K562 (cell line): ENCODE results near the gene HSPB2. TPM values are rescaled to one million over a fixed set of nuclear protein-coding genes. Genes with fewer than 3 reads are reported as not detected.

ENCODE experiments used
- ELF1 ChIP-seq: fragments of 200-800 bp; sonication (Bioruptor generic); IDR thresholded peaks from 2 replicates; pipeline ENCODE4 v1.6.1; 2016; ENCODE audit warnings: missing genetic modification characterization, missing compliant biosample characterization
- polyA plus RNA-seq, 8 experiments: library from polyadenylated mRNA; depleted of rRNA in 4 of 8; stranded (reverse) in 5 of 8; unstranded in 3 of 8; fragments of >200 nt; fragmentation: Nextera tagmentation in 2 of 8; fragmentation: Illumina TruSeq in 1 of 8; extraction: Ambion mirVana in 2 of 8; extraction: Trizol in 1 of 8; gene quantifications; 2 replicates each; pipeline versions ENCODE4 v1.2.1 to v1.2.3, GENCODE V29; 2011 to 2014; ENCODE audit warnings: inconsistent platforms in 1 of 8, missing spikeins in 1 of 8
- total RNA-seq, 7 experiments: library from RNA; depleted of rRNA in 6 of 7; stranded (reverse); fragments of >200 nt in 6 of 7; fragmentation: Illumina TruSeq in 2 of 7; extraction: Trizol in 2 of 7; gene quantifications; 2 replicates each; pipeline versions ENCODE4 v1.2.1 to v1.2.3, GENCODE V29; 2011 to 2021; ENCODE audit warnings: low replicate concordance in 1 of 7
- TF ChIP-seq, protein P1 (sequence below): fragments of 450-650 bp; IDR thresholded peaks from 2 replicates; pipeline ENCODE4 v1.6.1; 2016; ENCODE audit warnings: mild to moderate bottlenecking, moderate library complexity

Gene HSPB2
- total and polyA plus RNA-seq, 9 of the 15 experiments (the other 6 are each of a cell fraction or from before 2014, with no cell fraction given), result 0.06 to 0.35 (median 0.11) TPM; not detected in 5

DNA sequence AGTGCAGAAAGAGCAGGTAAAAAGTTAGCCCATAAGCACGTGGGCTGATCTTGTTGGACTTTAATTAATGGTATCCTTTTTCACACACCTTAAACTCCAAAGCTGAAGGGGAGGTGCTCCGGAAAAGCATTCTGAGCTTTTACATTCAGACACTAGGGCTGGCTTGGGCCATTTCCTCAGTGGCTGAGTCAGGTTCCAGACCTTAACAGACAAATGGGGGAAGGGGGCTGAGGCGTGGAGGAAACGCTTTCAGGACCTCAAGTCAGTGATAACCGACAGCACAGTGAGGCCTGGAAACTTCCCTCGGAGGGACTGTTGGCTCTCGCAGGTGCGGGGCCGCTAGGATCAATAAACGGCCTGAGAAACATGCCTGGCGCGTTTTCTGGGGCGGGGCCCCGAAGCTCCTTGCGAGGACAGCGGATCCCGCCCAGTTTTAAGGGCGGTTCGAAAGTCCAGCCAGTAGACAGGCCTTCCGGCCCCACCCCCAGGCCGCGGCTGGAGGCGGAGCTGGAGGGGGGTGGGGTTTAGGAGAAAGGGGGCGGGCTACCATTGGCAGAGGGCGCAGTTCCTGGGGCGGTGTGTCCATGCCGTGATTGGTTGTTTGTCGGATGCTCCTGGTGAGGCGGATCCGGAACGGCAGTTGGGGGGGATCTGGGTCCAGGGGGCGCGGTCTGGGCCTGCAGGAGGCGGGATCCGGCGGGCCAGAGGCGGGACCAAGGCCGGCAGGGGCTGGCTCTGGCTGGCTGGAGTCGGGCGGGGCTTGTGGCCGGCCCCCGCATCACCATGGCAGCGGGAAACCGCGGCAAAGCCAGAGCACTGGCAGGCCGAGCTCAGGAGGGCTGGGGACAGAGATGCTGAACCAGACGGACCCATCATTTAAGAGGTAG, 14.2 kb downstream of the HSPB2 start (continued):
- TF ChIP-seq, protein P1, sequence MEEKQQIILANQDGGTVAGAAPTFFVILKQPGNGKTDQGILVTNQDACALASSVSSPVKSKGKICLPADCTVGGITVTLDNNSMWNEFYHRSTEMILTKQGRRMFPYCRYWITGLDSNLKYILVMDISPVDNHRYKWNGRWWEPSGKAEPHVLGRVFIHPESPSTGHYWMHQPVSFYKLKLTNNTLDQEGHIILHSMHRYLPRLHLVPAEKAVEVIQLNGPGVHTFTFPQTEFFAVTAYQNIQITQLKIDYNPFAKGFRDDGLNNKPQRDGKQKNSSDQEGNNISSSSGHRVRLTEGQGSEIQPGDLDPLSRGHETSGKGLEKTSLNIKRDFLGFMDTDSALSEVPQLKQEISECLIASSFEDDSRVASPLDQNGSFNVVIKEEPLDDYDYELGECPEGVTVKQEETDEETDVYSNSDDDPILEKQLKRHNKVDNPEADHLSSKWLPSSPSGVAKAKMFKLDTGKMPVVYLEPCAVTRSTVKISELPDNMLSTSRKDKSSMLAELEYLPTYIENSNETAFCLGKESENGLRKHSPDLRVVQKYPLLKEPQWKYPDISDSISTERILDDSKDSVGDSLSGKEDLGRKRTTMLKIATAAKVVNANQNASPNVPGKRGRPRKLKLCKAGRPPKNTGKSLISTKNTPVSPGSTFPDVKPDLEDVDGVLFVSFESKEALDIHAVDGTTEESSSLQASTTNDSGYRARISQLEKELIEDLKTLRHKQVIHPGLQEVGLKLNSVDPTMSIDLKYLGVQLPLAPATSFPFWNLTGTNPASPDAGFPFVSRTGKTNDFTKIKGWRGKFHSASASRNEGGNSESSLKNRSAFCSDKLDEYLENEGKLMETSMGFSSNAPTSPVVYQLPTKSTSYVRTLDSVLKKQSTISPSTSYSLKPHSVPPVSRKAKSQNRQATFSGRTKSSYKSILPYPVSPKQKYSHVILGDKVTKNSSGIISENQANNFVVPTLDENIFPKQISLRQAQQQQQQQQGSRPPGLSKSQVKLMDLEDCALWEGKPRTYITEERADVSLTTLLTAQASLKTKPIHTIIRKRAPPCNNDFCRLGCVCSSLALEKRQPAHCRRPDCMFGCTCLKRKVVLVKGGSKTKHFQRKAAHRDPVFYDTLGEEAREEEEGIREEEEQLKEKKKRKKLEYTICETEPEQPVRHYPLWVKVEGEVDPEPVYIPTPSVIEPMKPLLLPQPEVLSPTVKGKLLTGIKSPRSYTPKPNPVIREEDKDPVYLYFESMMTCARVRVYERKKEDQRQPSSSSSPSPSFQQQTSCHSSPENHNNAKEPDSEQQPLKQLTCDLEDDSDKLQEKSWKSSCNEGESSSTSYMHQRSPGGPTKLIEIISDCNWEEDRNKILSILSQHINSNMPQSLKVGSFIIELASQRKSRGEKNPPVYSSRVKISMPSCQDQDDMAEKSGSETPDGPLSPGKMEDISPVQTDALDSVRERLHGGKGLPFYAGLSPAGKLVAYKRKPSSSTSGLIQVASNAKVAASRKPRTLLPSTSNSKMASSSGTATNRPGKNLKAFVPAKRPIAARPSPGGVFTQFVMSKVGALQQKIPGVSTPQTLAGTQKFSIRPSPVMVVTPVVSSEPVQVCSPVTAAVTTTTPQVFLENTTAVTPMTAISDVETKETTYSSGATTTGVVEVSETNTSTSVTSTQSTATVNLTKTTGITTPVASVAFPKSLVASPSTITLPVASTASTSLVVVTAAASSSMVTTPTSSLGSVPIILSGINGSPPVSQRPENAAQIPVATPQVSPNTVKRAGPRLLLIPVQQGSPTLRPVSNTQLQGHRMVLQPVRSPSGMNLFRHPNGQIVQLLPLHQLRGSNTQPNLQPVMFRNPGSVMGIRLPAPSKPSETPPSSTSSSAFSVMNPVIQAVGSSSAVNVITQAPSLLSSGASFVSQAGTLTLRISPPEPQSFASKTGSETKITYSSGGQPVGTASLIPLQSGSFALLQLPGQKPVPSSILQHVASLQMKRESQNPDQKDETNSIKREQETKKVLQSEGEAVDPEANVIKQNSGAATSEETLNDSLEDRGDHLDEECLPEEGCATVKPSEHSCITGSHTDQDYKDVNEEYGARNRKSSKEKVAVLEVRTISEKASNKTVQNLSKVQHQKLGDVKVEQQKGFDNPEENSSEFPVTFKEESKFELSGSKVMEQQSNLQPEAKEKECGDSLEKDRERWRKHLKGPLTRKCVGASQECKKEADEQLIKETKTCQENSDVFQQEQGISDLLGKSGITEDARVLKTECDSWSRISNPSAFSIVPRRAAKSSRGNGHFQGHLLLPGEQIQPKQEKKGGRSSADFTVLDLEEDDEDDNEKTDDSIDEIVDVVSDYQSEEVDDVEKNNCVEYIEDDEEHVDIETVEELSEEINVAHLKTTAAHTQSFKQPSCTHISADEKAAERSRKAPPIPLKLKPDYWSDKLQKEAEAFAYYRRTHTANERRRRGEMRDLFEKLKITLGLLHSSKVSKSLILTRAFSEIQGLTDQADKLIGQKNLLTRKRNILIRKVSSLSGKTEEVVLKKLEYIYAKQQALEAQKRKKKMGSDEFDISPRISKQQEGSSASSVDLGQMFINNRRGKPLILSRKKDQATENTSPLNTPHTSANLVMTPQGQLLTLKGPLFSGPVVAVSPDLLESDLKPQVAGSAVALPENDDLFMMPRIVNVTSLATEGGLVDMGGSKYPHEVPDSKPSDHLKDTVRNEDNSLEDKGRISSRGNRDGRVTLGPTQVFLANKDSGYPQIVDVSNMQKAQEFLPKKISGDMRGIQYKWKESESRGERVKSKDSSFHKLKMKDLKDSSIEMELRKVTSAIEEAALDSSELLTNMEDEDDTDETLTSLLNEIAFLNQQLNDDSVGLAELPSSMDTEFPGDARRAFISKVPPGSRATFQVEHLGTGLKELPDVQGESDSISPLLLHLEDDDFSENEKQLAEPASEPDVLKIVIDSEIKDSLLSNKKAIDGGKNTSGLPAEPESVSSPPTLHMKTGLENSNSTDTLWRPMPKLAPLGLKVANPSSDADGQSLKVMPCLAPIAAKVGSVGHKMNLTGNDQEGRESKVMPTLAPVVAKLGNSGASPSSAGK, result peak; percentile 89
- TF ChIP-seq ELF1 (tag), result no peak; the same call in 1 of the 2 replicates
